AG04449 (cell line): Measurements from ENCODE around the gene MYOD1.
A peak's percentile ranks its signal among the peaks of the same experiment; 100 is the strongest.

Source experiments
- CTCF ChIA-PET: fragments of 350-600 bp; formaldehyde crosslinking; extraction: SDS; loops from one replicate; lab custom pipeline; 2021; ENCODE audit warnings: antibody characterized with exemption; lab: Yijun Ruan, JAX
- POLR2A ChIA-PET: fragments of 400-600, 350-600 bp; formaldehyde crosslinking; extraction: SDS; loops from one replicate; lab custom pipeline; 2020; ENCODE audit warnings: antibody characterized with exemption, inconsistent platforms; lab: Yijun Ruan, JAX
- DNase-seq: peaks from one replicate; pipeline ENCODE4 v3.0.0-alpha.2; 2010; ENCODE audit warnings: low read depth, low spot score
- H3K4me3 ChIP-seq: 2 replicates; pipeline ENCODE4 v1.5.1; 2011; ENCODE audit warnings: low read depth, mild to moderate bottlenecking, control low read depth, low read length
- TF ChIP-seq, protein P1 (sequence below): IDR thresholded peaks from one replicate; pipeline ENCODE4 v1.5.1; 2011; ENCODE audit warnings: mild to moderate bottlenecking, moderate library complexity, low read length, control low read depth, inconsistent platforms; ENCODE audit not compliant: insufficient read depth; ENCODE audit errors: missing control alignments

MYOD1 gene

DNA sequence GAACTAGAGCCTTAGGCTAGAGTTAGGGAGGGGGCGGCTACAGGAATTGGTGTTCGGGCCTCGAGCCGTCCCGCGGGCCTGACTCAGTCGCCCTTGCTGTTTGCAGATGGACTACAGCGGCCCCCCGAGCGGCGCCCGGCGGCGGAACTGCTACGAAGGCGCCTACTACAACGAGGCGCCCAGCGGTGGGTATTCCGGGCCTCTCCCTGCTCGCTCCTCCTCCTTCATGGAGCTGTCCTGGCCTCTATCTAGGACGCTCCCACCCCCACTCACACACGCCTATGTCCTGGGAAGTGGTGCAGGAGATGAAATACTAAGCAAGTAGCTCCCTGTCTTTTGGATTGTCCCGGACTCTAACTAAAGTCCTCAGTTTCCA is 1.4 kb downstream of the MYOD1 start:
- ChIA-PET CTCF (interaction anchor here (0.6 to 2.9 kb wide), 4 partner anchors 9 to 258 kb away, joined by 3 to 8 read pairs (median 5); no protein-coding TSS in a partner anchor), POLR2A (no interaction called here)
- H3K4me3 ChIP-seq: no peak overlapping the region
- TF ChIP-seq, protein P1, sequence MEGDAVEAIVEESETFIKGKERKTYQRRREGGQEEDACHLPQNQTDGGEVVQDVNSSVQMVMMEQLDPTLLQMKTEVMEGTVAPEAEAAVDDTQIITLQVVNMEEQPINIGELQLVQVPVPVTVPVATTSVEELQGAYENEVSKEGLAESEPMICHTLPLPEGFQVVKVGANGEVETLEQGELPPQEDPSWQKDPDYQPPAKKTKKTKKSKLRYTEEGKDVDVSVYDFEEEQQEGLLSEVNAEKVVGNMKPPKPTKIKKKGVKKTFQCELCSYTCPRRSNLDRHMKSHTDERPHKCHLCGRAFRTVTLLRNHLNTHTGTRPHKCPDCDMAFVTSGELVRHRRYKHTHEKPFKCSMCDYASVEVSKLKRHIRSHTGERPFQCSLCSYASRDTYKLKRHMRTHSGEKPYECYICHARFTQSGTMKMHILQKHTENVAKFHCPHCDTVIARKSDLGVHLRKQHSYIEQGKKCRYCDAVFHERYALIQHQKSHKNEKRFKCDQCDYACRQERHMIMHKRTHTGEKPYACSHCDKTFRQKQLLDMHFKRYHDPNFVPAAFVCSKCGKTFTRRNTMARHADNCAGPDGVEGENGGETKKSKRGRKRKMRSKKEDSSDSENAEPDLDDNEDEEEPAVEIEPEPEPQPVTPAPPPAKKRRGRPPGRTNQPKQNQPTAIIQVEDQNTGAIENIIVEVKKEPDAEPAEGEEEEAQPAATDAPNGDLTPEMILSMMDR: no peak
- no peak for DNase-seq

DNA sequence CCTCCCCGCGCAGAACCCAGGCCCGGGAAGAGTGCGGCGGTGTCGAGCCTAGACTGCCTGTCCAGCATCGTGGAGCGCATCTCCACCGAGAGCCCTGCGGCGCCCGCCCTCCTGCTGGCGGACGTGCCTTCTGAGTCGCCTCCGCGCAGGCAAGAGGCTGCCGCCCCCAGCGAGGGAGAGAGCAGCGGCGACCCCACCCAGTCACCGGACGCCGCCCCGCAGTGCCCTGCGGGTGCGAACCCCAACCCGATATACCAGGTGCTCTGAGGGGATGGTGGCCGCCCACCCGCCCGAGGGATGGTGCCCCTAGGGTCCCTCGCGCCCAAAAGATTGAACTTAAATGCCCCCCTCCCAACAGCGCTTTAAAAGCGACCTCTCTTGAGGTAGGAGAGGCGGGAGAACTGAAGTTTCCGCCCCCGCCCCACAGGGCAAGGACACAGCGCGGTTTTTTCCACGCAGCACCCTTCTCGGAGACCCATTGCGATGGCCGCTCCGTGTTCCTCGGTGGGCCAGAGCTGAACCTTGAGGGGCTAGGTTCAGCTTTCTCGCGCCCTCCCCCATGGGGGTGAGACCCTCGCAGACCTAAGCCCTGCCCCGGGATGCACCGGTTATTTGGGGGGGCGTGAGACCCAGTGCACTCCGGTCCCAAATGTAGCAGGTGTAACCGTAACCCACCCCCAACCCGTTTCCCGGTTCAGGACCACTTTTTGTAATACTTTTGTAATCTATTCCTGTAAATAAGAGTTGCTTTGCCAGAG is 2.0 kb downstream of the MYOD1 start:
- TF ChIP-seq, protein P1: no peak
- no peak overlapping the region for H3K4me3 ChIP-seq
- CTCF ChIA-PET: interaction anchor here (0.6 to 2.9 kb wide), 8 partner anchors 8 to 257 kb away, joined by 3 to 9 read pairs (median 5); no protein-coding TSS in a partner anchor
- POLR2A ChIA-PET: no interaction called here
- no peak for DNase-seq

DNA sequence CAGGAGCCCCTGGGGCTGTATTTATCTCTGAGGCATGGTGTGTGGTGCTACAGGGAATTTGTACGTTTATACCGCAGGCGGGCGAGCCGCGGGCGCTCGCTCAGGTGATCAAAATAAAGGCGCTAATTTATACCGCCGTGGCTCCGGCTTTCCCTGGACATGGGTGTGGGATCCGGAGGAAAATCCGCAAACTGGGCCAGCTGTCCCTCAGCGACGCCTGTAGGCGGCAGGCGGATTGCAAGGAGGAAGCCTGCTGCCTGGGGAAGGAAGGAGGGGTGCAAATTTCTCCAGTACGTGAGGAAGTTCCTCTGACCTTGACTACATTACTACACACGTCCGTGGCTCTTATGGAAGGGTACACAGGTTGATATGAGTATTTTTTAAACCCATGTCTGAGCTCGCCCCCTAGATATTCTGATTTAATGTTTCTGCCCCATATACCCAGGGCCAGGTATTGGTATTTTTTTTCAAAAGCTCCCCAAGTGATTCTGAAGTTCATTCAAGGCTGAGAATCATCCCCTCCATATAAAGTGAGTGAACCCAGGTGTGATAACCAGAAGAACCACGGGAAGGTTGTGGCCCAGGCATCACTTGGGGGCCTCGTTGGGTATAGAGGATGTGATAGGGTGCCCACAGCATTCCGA is 2.8 kb downstream of the MYOD1 start:
- no peak for DNase-seq

DNA sequence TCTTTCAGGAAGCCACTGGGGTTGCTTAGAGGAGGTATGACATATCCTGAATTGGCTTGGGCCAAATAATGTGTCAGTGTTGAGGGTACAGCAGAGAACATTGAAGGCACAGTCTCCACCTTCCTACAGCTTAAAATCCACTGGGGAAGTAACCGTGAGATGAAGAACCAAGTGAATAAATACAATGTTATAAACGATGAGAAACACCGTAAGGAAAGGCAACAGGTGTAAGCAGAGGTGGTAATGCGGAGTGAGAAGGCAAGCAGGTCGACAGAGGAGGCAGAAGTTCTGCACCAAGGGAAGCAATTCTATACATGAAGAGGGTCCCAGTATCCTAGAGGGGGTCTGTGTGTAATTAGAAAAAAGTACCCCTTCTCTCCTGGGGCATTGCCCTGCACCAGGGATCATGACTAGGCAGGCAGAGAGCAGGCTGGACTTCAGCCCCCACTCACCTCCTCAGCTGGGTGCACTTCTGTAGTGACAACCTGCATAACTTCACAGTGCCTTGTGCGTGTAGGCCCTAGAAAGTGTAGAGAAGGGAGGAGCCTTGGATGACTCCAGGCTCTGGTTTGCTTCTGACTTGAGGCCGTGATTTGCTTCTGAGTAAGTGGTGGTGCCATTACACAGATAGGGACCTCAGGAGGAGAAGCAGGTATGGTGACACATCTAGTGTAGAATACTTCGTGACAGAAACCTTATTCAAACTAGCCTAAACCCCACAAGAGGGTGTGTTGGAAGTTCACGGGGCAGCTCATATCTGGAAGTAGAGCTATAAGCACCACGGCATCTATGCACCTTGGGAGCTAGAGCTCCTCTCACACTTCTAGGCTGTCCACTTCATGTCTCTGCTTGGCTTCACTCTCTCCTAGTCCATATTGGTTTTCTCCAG is 4.9 kb downstream of the MYOD1 start:
- TF ChIP-seq, protein P1: no peak
- ChIA-PET CTCF (interaction anchor here (0.7 to 2.1 kb wide), 3 partner anchors 10 to 257 kb away, joined by 4 to 9 read pairs (median 4); partner anchors contain the start of gene KCNC1), POLR2A (no interaction called here)
- no peak overlapping the region for H3K4me3 ChIP-seq
- no peak for DNase-seq

More for the DNA sequence above, 2.8 kb downstream of the MYOD1 start:
- ChIA-PET POLR2A (no interaction called here), CTCF (interaction anchor here (0.7 to 2.2 kb wide), 4 partner anchors 9 to 123 kb away, joined by 3 to 9 read pairs (median 5); no protein-coding TSS in a partner anchor)
- no peak overlapping the region for H3K4me3 ChIP-seq
- TF ChIP-seq, protein P1: peak; percentile 46

DNA sequence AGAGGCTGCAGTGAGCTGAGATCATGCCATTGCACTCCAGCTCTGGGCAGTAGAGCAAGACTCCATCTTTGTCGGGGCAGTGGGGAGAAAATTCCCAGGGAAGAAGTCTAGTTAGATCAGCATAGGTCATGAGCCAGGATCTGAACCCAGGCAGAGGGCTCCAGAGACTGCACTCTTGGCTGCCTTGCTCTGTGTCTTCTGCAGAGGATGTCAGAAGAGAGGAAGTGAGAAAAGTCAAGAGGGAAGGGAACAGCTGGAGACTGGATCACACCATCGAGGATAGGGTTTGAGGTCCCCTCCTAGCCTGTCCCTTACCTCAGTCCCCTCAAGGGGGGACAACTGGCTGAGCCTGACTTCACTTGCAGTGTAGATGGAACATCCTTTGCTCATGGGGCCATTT is 5.8 kb downstream of the MYOD1 start:
- ChIA-PET CTCF (interaction anchor here (0.9 to 2.1 kb wide), 2 partner anchors 129 to 253 kb away, joined by 3 to 9 read pairs; no protein-coding TSS in a partner anchor), POLR2A (no interaction called here)
- DNase-seq: no peak
- H3K4me3 ChIP-seq: no peak overlapping the region
- TF ChIP-seq, protein P1: no peak
